ENCODE data around the gene UCP2. TPM values are rescaled to one million over a fixed set of nuclear protein-coding genes. Genes with fewer than 3 reads are reported as not detected.
"Not testable (repeated sequence)": the region's sequence is repeated elsewhere in the genome, so short reads cannot be mapped to it uniquely, and the experiment has no call there.

UCP2 gene
- total and polyA plus RNA-seq, 9 of the 15 experiments (the other 6 are each of a cell fraction or from before 2014, with no cell fraction given): 19.2 to 216 (median 87.9) TPM

DNA sequence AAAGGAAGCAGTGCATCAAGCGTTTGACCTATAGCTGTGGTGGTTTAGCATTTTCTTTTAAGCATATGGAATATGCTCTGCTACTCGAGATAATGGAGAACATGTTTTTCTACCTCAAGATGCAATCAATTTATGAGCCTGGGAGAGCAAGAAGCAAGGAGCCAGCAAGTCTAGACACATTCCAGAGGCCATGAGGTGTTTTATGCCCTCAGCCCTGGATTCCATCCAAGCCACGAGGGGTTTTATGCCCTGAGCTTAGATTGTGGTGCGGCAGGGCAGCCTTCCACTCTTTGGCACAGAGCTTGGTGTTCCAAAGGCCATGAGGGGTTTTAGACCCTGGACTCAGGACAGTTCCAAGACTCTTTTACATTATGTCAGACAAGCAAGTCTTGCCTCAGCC, 43.5 kb downstream of the UCP2 start:
- BruUV-seq (replicated peaks): no TSS peak
- CTCF ChIA-PET (ENCODE audit: low intra/inter-chr PET ratio): no interaction called here
- FAIRE-seq (no peak), DNase-seq (ENCODE audit: extremely low read depth in 1 of 4, low spot score in 3 of 4) (no peak), ATAC-seq (no peak)
- Histone ChIP-seq H3K36me3 (ENCODE audit: control insufficient read depth, insufficient read depth, low read length) (0 out of 3 replicates have a peak, but pooled peaks cover 6% of the 10 kb centered on the region), H3K79me2 (ENCODE audit: control insufficient read depth, insufficient read depth, low read length) (no peaks in the 10 kb centered on the region), H3K27me3 (ENCODE audit: control insufficient read depth in 2 of 2, insufficient read depth in 2 of 2, low read length in 2 of 2) (no peaks in the 10 kb centered on the region), H3K27ac (ENCODE audit: extremely low read depth, low read depth, low read length) (no peak overlapping the region), H3K4me1 (replicated peaks in 1 of 2; ENCODE audit: control insufficient read depth in 2 of 2, insufficient read depth in 2 of 2, low read length in 2 of 2) (no peaks in the 10 kb centered on the region; a peak in 1 of 5 replicates), H2AFZ (ENCODE audit: low read depth, low read length) (no peak overlapping the region), H4K20me1 (replicated peaks; ENCODE audit: control insufficient read depth, insufficient read depth, low read length) (no peaks in the 10 kb centered on the region), H3K9ac (ENCODE audit: insufficient read depth in 1 of 2, low read depth in 2 of 2, low read length in 2 of 2) (no peak overlapping the region), H3K4me2 (ENCODE audit: insufficient read depth, low read length) (no peak overlapping the region), H3K9me1 (ENCODE audit: control insufficient read depth, insufficient read depth, low read length) (no peaks in the 10 kb centered on the region), H3K4me3 (no peak overlapping the region), H3K9me3 (replicated peaks; ENCODE audit: control insufficient read depth, insufficient read depth, low read depth, low read length) (no peaks in the 10 kb centered on the region)
- in situ Hi-C loops (cut with MboI) (no loop called here), intact Hi-C loops (cut with micrococcal nuclease) (loop anchor here (10.0 kb wide), 1 partner anchor 154 kb away; the partner anchor contains the start of gene MRPL48)
- WGBS (ENCODE audit: insufficient coverage, low coverage, missing lambda C conversion rate): 20% methylated on average over 4 of the region's 4 CpGs
- TF ChIP-seq TCF3 (CRISPR knock-in tag; IDR thresholded peaks at IDR 0.05) (0 out of 2 replicates have a peak, but pooled peaks have one; percentile 9), KLF10 (CRISPR knock-in tag; IDR thresholded peaks at IDR 0.05) (no peak)
- POLR2A ChIA-PET: interaction anchor here (0.6 kb wide), 1 partner anchor 14 kb away, joined by 3 read pairs; no protein-coding TSS in a partner anchor

- peaks cover 13% of the 10 kb centered on the region; the same call in 2 of the 3 replicates for H3K36me3 ChIP-seq (ENCODE audit: control insufficient read depth, insufficient read depth, low read length)
- H3K4me3 ChIP-seq; H3K27me3 ChIP-seq (ENCODE audit: control insufficient read depth in 2 of 2, insufficient read depth in 2 of 2, low read length in 2 of 2); in situ Hi-C loops (cut with MboI); H3K4me1 ChIP-seq (replicated peaks in 1 of 2; ENCODE audit: control insufficient read depth in 2 of 2, insufficient read depth in 2 of 2, low read length in 2 of 2); H3K9ac ChIP-seq (ENCODE audit: insufficient read depth in 1 of 2, low read depth in 2 of 2, low read length in 2 of 2); H3K9me1 ChIP-seq (ENCODE audit: control insufficient read depth, insufficient read depth, low read length); BruUV-seq (replicated peaks); CTCF ChIA-PET (ENCODE audit: low intra/inter-chr PET ratio); POLR2A ChIA-PET; H3K79me2 ChIP-seq (ENCODE audit: control insufficient read depth, insufficient read depth, low read length); H3K9me3 ChIP-seq (replicated peaks; ENCODE audit: control insufficient read depth, insufficient read depth, low read depth, low read length); H3K27ac ChIP-seq (ENCODE audit: extremely low read depth, low read depth, low read length); H3K4me2 ChIP-seq (ENCODE audit: insufficient read depth, low read length); H4K20me1 ChIP-seq (replicated peaks; ENCODE audit: control insufficient read depth, insufficient read depth, low read length); FAIRE-seq; DNase-seq (ENCODE audit: extremely low read depth in 1 of 4, low spot score in 3 of 4); H2AFZ ChIP-seq (ENCODE audit: low read depth, low read length); ATAC-seq: not testable (repeated sequence)
- intact Hi-C loops (cut with micrococcal nuclease): loop anchor here (10.0 kb wide), 1 partner anchor 151 kb away; the partner anchor contains the start of gene MRPL48
- no CpG with 5 or more reads among the region's 25 CpGs for WGBS (ENCODE audit: insufficient coverage, low coverage, missing lambda C conversion rate)
Observed at GRCh38 chr11:73936047-73936446, 46.6 kb downstream of the UCP2 start.

All from K562 (cell line).